Stimulated activated CD8-positive, alpha-beta memory T cell treated with anti-CD3 and anti-CD28 coated beads, Interleukin-12 subunit alpha, Interleukin-12 subunit beta, amount 100 ng/mL, for 24 hours (primary cell): ENCODE results near the gene ACSL6.

Experiments
- DNase-seq: peaks from one replicate; pipeline ENCODE4 v3.0.0-alpha.2; 2020; ENCODE audit errors: extremely low read depth

The ACSL6 gene

DNA sequence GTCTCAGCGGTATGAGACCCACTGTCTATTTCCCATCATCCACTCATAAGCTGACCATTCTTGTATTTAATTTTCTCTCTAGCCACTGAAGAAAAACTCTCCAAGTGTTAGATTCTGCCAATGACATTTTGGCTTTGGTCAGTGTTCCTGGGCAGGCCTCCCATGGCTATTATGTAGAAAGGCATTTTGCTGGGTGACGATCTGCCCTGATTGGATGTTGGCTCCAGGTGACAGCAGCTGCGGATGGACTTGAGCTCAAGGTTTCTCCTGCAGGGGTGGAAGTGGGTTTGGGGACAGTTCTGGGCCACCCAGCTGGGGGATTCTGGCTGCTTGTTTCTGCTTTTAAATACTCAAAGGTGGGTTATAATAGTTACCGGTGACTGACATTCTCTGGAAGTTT, 31.6 kb downstream of the ACSL6 start:
- DNase-seq, result no peak

DNA sequence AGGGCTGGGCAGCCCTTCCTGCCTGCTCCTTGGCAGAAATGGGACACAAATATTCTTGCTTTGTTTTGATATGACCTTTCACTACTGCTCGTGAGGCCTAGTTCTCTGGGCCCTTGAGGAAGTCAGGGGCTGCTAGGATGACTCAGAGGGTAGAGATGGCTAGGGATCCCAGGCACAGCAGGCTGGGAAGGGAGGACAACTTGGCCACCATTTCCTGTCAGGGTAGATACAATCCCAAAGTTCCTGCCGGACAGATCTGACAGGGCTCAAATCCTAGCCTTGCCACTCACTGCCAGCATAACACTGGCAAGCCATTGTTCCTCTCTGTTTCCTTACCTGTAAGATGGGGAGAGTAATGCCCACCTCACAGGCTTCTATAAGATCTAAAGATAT, 34.2 kb downstream of the ACSL6 start:
- DNase-seq, result no peak

DNA sequence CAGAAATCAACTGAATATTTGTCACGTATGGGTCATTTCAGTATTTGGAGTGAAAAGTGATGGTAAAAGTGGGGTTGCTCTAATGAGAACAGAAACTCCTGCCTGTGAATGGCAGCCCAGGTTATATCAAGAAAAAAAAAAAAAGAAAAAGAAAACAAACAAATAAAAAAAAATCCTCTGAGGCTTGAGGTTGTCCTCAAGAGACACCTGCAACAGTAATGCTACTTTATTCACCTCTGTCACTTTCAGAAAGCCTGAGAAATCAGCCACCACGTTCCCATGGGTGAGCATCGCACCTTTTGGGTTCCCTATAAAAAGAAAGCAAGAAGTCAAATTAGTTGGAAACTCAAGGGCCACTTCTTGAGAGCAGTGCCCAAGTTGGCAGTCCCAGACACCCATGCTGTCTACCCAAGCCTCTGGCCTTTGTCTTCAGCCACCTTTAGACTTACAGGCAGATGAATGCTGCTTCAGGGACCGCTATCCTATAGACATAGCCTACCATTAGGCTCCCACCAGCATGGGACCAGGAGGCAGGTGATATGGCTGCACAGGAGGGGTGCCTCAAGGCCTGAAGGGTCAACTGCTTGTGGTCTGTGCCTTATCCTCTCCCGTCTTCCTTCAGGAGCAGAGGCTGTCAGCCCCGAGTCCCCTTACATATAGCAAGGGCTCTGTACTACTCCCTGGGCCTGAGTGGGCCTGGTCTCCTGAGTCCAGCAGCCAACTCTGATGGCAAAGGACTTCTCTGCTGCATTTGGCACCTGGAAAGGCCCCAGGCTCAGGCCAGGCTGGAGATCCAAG, 34.8 kb downstream of the ACSL6 start:
- no peak for DNase-seq

DNA sequence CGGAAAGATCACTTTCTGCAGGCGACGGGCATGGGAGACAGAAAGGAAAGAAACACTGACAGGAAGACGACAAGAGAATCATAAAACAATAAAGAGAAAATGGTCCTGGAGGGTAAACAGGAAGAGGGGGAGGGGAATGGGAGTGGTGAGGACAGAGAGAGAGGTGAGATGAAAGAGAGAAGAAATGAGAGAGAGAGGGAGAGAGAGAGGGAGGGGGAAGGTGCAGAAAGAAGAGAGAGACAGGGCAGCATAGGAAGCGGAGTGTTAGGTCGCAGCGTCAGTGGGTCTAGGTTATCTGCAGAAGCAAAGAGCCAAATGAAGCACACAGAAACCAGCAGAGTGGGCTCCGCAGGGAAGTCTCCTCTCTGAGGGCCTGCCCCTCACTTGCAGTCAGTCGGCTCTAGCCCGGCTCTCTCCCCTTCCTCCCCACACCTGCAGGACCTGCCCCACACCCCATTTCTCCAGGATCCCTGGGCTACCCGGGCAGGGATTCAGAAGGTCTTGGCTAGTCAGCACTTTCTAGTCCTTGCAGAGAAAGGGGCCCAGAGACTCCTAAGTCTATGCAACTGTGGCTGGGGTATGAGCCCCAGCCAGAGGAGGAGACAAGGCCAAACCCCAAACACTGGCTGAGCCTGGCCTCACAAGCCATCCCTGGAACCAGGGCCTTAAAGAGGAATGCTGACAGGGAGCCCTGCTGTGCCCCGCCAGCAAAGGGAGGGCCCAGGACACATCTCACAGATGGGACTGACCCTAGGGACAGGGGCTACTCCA, 36.3 kb downstream of the ACSL6 start:
- no peak for DNase-seq

DNA sequence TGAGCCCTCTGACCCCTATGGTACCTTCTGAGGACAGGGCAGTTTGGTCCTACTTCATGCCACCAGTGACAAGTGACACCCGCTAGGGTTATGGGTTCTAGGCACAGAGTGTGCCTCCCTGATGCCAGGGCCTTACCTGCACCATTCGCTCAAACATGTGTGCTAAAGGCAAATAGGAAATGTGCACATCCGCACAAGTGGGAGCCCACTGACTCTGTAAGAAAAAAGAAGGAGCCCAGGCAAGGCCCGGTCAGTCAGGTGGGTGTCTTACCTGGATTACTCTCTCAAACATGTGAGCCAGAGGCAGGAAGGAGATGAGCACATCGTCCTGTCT, 36.9 kb downstream of the ACSL6 start:
- no peak for DNase-seq

DNA sequence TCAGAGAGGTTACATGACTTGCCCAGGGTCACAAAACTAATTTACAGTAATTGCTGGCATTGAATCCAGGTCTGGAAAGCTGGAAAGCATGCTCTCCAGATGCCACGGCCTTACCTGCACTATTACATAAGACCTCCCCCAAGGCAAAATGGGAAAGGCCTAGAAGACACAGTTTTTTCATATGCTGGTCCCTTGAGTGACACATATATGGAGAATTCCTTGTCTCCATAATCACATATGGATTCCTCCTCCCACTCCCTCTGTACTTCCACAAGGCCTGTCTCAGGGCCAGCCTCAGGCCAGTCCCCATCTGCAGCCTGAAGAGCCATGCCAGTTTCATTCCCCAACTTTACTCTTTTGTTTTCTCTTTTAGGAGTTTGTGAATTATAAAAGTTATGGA, 37.4 kb downstream of the ACSL6 start:
- no peak for DNase-seq

DNA sequence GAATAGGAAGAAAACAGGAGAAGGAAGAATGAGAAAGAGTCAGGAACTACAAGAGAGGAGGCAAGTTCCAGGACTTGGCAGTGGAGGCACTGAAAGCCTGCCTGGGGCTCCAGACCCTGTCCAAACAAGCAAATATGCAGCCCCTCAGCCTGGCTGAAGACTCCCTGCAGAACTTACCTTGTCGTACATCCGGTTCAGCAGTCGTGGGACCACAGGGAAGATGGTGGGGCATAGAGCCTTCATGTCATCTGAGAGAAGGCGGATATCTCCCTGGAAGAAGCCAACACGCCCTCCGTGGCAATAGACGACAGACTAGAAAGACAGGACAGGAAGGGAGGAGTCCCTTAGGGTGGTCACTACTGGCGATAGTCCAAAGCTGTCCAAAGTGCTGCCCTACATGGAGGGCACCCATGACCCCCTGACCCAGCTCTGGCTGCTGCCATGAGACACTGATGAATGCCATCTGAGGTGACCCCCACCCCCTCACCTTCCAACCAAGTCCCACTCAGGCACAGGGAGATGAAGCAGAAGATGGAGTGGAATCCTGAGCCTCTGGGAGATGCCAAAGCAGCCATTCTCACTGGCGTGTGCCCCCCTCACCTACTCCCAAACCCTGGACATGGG, 38.3 kb downstream of the ACSL6 start:
- no peak for DNase-seq

DNA sequence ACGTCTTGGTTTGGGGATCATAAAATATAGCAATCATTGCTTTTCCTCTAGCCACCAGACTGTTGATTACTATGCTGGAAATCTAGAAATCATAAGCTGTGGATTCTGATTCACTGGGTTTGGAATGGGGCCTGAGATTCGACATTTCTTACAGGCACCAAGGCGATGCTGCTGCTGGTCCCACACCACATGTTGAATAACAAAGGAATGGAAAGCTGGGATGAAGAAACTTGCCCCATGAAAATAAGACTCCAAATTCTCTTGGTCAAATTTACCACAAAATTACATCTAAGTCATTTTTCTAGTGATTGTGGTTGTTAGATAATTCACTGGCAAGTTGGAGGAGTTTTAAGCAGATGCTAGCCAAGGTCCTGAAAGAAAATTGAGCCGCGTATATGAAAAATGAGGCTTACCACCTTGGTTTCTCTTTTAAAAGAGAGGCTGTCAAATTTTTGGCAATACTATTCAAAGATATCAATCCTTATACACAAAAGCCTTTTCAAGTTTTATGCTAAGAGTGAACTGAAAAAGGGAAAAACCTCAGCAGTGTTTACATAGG, 43.0 kb downstream of the ACSL6 start:
- DNase-seq, result no peak

DNA sequence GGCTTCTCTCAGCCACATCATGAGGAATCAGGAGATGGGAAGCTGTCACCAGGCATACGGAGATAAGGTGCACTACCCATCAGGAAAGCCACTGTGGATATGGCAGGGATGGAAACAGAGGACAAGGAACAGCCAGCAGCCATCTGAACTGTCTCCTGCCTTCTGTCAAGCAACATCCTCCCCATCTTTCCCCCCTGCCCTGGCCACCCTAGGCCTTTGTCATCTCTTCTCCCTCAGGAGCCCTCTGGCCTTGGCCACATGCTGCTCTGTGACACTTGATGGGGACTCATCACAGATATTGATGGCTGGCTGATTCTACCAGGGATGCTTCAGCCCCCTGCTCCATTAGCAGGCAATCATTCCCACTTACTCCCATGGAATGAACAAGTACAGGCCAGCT, 44.9 kb downstream of the ACSL6 start:
- DNase-seq, result no peak

DNA sequence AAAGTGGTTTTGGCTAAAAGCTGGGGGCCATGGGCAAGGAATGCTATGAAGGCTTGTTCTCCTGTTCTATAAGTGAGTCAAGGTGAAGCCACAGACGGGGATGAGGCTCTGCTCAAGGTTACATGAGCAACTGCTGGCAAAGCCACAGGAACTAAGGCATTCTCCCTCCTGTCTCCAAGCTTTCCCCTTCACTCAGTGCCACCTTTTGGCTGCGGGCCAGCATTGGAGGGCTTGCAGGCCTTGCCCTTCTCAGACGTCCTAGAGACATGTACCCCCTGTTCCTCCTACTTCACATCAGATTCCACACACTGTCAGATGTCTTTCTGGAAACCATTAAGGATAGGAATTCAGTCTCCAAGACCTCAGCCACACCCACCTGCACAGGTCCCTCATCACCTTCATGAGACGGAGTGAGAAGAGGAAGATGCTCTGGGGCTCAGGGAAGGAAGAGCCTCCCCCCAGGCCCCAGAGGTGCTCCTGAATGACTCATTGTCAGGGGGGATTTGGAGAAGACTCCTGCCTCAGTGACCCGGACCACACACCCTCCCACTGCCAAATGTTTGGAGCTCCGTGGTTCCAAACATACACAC, 45.5 kb downstream of the ACSL6 start:
- no peak for DNase-seq

DNA sequence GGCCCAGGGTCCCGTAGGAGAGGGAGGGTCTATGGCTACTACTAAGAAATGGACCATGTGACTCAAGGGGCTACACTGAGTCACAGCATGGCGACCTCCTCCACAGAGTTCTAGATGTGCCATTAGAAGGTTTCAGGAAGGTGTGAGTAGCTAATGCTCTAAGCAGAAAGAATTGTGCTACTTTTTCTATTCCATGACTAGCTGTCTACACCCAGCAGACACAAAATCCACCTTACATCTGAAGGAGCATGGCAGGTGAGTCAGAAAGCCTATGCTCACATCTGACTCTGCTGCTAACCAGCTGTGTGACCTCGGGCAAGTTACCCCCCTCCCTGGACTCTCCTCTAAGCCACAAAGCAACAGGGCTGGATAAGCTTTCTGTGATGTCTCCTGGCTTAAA, 51.6 kb downstream of the ACSL6 start:
- DNase-seq, result no peak

DNA sequence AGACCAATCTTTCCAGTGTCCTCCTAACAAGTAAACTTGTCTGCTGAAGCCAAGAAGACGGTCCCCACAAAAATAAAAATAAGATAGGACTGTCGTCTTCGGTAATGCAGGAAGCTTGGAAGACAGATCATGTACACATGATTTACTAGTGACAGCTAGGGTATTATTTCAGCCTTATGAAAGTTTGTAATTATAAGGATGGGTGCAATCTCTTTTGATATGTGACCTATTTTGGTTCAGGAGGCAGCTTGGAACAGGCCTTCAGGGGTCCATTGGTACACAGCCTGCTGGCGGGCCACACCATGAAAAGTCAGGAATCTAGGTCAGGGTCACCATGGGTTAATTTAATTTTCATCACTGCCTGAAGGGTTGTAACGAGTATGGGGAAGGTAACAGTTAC, 52.3 kb downstream of the ACSL6 start:
- DNase-seq, result no peak

DNA sequence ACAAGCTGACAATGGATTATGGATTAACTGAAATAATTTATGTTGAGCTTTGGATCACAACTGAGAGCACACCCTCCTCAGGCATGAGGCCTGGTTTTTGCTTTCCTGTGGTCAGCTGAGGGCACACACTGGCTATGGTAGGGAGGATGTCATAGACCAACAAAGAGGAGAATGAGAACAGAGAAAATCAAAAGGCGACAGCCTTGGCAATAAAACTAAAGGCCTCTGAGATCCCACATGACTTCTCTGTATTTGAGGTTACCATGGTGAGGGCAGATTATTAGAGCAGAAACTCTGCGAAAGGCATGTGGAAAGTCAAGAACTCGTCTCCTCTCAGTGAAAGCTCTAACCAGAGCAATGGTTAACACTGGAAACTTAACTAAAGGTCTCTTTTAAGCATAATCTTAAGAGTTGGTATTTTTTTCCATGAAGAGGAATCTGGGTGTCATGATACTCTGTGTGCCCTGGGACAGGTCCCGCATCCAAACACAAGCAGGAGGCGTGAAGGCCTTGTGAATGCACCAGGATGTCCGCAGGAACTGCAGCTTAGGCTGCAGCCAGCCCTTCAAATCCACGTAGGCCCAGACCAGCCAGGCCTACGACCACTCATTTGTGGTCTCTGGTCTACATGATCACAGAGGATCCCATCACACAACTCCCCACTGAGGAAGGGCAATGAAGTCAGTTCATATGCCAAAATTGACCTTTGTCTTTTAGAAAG, 53.6 kb downstream of the ACSL6 start:
- DNase-seq, result no peak

DNA sequence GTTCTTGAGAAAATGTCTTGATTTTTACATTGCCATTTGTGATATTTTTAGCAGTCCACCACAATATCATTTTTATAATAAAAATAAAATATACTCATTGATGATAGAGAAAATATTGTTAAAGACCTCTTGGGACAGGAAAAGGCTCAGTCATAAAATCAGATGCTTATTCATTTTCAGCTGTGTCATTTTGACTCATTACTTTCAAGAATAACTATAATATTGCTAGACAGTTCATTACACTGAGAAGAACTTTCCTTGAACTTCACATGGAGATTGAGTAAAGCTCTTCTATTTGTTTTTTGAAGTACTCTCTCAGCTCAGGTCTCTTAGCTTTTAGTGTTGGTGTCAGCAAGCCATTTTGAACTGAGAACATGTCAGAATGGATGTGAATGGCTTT, 57.5 kb downstream of the ACSL6 start:
- DNase-seq, result no peak

DNA sequence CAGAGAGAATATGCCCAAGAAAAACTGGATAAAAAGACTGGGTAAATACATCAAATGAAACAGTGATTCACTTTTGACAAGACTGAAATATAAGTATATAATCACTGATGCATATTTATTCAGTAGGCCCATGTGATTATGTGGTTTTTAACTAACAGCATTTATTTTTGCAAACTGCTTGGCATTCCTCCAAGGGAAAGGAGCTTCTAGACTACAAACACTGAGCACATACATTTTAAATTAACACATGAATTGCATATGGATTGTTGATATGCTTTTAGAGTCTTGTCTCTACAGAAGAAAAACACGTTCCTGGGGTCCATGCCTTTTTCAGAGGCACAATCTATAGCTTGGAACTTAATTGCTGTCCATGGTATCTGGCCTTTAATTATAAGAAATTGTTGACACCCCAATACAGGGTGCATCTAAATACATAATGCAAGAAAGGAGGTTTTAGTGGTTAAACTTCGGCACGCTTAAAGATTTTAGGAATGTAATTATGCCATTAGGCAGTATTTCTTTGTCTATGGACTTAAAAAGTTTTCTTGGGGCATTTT, 59.1 kb downstream of the ACSL6 start:
- DNase-seq, result no peak

DNA sequence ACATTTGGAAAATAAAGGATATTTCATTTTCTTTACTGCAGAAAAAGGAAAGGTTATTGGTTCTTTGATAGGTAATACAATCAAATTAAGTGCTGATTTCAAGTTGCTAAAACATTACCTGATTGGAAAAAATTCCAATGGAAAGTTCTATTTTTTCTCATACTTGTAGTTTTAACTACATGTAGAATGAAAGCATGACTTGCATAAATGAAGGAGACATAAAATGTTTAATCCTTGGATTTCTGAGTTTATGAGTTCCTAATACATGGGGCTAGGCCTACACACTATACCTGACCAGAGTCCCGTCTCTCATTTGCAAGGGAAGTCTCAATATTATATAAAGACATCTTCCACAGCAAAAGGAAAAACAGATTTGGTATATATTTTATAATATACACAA, 60.8 kb downstream of the ACSL6 start:
- DNase-seq, result no peak

DNA sequence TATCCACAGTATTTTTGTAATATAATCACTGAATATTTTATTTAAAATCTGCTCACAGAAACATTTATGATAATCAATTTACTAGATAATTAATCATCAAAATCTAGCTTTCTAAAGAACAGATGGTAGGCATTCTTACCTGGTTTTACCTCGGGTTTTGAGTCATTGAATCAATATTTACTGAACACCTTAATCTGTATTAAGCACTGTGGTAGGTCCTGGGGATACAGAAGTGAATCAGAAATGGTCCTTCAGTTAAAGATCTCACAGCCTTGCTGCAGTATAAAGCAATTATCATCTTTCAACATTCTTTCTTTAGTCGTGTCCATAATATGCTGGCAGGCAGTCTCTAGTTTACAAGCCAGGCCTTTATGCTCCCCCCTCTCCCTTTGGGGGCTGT, 64.0 kb downstream of the ACSL6 start:
- DNase-seq, result no peak

DNA sequence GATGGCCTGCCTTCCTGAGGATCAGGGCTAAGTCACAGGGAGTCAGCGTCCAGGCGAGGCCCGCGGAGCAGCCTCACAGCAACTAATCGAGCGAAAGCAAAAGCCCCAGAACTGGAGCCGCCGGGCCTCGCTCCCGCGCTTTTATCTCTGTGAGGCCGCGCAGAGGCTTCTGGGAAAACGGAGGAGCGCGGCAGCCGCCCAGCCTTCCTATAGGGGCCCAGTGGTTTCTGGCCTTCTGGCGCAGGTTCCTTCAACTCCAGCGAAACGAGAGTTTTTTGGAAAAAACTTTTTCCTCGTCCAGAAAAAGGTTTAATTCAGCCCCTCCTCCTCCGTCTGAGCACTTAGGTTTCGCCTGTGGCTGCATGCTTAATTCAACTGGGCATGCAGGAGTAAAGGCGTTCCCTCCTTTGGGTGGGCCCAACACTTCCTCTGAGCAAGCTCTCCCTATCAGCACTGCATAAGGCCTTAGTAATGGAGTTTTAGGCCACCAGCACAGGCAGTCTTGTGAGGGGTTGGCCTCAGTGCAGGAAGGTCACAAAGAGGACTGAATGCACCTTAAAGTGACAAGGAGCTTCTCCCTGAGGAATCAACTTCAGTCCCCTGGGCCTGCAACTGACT, 65.8 kb downstream of the ACSL6 start, which contains the start of gene MEIKIN:
MEIKIN (minus strand) TSS at position 113 of the 618 bp plus-strand sequence. CDS start 158 bp downstream, outside the sequence.
- DNase-seq, result no peak

DNA sequence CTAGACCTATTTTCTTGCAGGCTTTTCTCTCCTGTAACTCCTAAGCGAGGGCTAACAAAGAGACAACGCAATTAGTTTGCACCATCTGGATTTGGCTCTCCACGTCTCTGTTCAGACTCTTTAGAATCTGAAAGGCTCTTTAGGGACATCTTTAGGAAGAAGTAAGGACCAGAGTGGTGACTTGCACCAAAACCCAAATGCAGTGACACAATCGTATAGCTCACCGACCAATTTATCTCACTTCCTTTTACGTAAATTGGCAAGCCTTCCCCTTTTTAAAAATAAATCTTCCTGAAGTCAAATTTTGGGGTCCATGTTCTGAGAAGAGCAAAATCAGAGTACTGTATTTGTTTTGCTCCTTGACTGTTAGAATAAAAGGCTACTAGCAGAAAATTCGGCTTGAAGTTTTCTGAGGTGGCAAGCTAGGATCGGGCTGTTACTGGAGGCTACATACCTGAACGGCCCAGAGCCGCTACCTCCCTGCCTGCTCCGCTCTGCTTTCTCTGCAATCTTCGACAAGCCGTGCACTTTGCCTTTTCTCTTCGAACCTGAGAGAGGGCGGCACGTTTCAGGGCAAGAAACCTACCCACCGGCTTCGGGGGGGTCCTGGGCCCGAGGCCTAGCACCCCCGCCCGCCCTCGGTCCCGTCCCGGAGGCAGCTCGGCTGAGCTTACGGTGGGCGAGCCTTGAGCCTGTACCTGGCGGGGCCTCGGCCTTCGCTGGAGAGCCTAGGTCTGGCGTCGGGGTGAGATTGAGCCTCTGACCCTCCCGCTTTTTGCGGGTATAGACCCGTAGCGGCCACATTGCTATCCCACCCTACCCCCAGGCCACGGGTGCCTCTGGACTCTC, 66.5 kb downstream of the ACSL6 start:
- DNase-seq, result no peak

DNA sequence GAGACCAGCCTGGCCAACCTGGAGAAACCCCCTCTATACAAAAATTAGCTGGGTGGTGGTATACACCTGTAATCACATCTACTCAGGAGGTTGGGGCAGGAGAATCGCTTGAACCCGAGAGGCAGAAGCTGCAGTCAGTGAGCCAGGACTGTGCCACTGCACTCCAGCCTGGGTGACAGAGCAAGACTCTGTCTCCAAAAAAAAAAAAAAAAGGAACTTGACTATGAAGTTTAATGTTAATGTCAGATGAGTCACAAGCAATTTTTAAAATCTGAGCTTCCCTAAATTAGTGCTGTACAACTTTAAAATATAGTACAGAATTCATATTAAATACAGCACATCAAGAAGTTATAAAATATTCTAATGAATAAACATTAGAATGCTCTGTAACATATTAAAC, 67.5 kb downstream of the ACSL6 start:
- DNase-seq, result no peak
